Stomach smooth muscle (tissue), 2 donors: Measurements from ENCODE around the gene PEX1.
"Not testable (repeated sequence)": the region's sequence is repeated elsewhere in the genome, so short reads cannot be mapped to it uniquely, and the experiment has no call there.

Experiments
- H3K27ac ChIP-seq: one replicate; pipeline ENCODE4 v1.7.0; 2013; ENCODE audit warnings: mild to moderate bottlenecking, low read length, inconsistent platforms
- H3K27me3 ChIP-seq, 2 donors: one replicate each; pipeline ENCODE4 v1.7.0; 2013; ENCODE audit warnings: low read length in 2 of 2; ENCODE audit not compliant: insufficient read depth in 2 of 2, control insufficient read depth in 1 of 2
- H3K36me3 ChIP-seq, 2 donors: one replicate each; pipeline ENCODE4 v1.7.0; 2013; ENCODE audit warnings: low read length in 2 of 2; ENCODE audit not compliant: control insufficient read depth in 2 of 2, insufficient read depth in 2 of 2
- H3K4me1 ChIP-seq: one replicate; pipeline ENCODE4 v1.7.0; 2013; ENCODE audit warnings: low read length; ENCODE audit not compliant: control insufficient read depth, insufficient read depth
- H3K4me3 ChIP-seq, 2 donors: one replicate each; pipeline ENCODE4 v1.7.0; 2013; ENCODE audit warnings: low read length in 2 of 2
- H3K9ac ChIP-seq, 2 donors: one replicate each; pipeline ENCODE4 v1.7.0; 2013; ENCODE audit warnings: low read length in 2 of 2, mild to moderate bottlenecking in 1 of 2
- H3K9me3 ChIP-seq, 2 donors: one replicate each; pipeline ENCODE4 v1.7.0; 2013; ENCODE audit warnings: low read length in 2 of 2; ENCODE audit not compliant: control insufficient read depth in 2 of 2
- donor health status: healthy.
- donor health status: Pancreatic carcinoma.

PEX1 gene

DNA sequence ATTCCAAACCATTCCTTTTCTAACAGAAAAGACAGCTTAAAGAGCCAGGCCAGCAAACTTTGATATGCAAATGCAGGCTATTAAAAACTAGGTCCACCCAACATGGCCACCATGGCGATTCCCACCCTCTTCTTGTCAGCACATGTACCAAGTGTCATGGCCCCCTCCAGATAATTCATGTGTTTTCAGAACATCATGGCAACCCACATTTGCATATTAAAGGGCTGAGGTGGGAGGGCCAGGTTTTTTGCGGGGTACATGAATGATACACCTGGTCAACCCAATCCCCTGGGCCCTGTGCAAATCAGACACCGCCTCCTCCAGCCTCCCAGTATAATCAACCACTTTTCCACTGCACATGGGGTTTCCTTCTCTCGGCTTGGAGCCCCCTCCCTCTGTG, 49.6 kb downstream of the PEX1 start:
- no peak overlapping the region for H3K9ac ChIP-seq
- H3K36me3 ChIP-seq: no peaks in the 10 kb centered on the region

DNA sequence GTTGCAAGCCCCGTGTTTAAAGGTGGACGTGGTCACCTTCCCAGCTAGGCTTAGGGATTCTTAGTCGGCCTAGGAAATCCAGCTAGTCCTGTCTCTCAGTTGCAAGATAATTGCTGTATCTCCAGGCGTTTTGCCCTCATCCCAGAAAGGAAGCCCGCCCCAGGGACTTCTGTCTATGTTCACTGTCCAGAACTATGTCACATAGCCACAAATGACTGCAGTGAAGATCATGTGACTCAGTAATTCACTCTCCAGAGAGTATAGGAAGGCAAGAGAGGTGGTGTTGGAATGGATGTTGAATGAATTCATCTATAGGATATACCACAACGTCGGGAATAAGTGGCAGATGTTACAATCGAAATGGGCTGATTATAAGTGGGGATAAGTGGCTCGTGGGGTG, 50.2 kb downstream of the PEX1 start:
- no peak overlapping the region for H3K9ac ChIP-seq
- H3K4me1 ChIP-seq: no peaks in the 10 kb centered on the region
- no peaks in the 10 kb centered on the region for H3K36me3 ChIP-seq
- H3K27ac ChIP-seq: no peak overlapping the region
- H3K27me3 ChIP-seq: no peaks in the 10 kb centered on the region
- no peak overlapping the region for H3K4me3 ChIP-seq
- no peaks in the 10 kb centered on the region for H3K9me3 ChIP-seq

More for the DNA sequence above, 49.6 kb downstream of the PEX1 start:
- no peaks in the 10 kb centered on the region for H3K9me3 ChIP-seq
- H3K27me3 ChIP-seq: no peaks in the 10 kb centered on the region
- H3K4me1 ChIP-seq: no peaks in the 10 kb centered on the region
- H3K27ac ChIP-seq: no peak overlapping the region
- H3K4me3 ChIP-seq: no peak overlapping the region

DNA sequence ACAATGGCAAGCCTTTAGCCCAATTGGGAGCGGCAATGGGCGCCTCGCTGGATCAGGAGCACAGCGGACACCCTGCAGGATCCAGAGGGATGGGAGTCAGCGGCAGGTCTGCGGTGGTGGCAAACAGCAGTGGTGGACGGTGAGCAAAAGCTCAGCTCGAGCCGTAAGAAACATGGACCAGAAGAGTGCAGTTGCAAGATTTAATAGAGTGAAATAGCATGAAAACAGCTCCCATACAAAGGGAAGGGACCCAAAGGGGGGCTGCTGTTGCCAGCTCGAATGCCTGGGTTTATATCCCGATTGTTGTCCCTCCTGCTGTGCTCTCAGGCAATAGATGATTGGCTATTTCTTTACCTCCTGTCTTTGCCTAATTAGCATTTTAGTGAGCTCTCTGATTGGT, 50.6 kb downstream of the PEX1 start, which contains the start of gene ERVW-1:
TSS of gene ERVW-1 (minus strand) at position 266 of the 400 bp plus-strand sequence. CDS start 7,565 bp downstream, outside the sequence.
- not testable (repeated sequence) for H3K9ac ChIP-seq, H3K27ac ChIP-seq, H3K9me3 ChIP-seq, H3K4me1 ChIP-seq, H3K4me3 ChIP-seq, H3K27me3 ChIP-seq, H3K36me3 ChIP-seq

DNA sequence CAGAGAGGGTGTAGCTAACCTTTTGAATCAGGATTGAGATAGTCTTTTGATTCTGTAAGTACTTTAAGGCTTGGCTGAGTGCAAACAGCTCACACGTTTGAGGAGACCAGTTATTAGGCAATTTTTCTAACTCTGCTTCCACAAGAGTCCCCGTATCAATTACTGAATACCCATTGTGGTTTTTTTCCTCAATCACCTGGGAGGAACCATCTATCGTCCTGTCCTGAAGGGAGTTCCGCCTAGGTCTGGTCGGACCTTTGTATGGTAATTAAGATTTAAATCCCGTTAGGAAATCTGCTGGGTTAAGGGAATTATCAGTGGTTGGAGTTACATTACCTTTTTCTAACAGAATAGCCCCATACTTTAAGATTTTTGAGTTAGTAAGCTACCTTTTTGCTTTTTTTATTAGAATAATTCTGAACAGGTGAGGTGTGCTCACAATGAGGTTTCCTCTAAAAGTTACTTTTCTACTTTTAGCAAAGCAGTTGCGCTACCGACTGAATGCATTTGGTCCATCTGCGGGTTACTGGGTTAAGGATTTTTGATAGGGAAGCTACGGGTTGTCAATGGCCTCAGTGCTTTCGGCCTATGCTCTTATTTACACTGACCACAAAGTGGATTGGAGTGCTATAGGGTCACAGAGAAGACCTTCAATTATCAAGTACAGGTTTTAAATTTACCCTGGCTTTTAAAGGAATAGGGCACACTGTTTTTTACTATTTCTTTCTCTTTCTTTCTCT, 52.3 kb downstream of the PEX1 start:
- H3K4me3 ChIP-seq, H3K36me3 ChIP-seq: not testable (repeated sequence)

DNA sequence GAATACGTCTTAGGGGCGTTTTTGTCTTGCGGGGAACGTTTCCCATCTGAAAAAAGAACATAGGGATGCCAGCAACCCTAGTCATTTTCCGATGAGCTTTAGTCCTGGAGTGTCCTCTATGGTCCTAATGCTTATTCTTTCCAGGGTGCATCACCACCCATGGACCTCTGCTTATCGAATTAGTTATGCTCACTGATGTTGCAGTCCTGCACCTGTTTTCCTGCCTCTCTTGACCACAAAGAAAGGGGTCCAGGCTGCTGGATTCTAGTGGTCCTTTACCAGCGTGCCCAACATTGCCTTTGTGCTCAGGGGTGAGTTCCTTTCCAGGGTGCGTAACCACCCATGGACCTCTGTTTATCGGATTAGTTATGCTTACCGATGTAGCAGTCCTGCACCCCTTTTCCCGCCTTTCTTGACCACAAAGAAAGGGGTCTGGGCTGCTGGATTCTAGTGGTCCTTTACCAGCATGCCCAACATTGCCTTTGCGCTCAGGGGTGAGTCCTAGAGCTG, 53.0 kb downstream of the PEX1 start:
- not testable (repeated sequence) for H3K4me1 ChIP-seq, H3K36me3 ChIP-seq, H3K27ac ChIP-seq, H3K4me3 ChIP-seq, H3K27me3 ChIP-seq, H3K9me3 ChIP-seq, H3K9ac ChIP-seq

More for the DNA sequence above, 52.3 kb downstream of the PEX1 start:
- H3K9me3 ChIP-seq, H3K4me1 ChIP-seq, H3K27ac ChIP-seq, H3K27me3 ChIP-seq, H3K9ac ChIP-seq: not testable (repeated sequence)

DNA sequence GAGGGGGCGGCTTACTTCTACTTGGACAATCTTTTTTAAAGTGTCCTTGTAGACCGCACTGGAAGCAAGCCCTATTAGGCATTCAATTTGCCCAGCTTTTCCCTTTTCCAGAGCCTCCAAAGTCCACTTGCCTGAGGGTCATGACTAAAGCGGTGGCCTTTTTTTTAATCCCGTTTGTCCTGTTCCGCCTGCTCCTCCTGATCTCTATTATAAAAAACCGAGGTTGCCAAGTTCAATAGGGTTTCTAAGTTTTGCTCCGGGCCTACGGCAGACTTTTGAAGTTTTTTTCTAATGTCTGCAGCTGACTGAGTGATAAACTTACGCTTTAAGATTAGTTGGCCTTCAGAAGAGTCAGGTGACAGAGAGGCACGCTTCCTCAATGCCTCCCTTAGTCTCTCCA, 54.3 kb downstream of the PEX1 start:
- not testable (repeated sequence) for H3K9me3 ChIP-seq, H3K27me3 ChIP-seq, H3K9ac ChIP-seq, H3K4me1 ChIP-seq, H3K36me3 ChIP-seq, H3K4me3 ChIP-seq, H3K27ac ChIP-seq

DNA sequence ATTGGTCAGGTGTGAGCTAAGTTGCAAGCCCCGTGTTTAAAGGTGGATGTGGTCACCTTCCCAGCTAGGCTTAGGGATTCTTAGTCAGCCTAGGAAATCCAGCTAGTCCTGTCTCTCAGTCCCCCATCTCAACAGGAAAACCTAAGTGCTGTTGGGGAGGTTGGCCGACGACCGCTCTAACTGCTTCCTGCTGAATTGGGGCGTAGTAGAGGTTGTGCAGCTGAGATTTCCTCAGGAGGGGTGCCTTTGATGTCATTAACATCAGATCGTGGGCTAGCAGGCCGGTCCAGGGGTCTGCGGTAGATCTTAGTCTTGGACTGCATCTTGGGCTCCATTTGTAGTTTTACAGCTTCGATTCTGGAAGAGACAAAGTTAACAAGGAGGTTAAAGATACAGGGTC, 59.7 kb downstream of the PEX1 start:
- not testable (repeated sequence) for H3K9ac ChIP-seq, H3K36me3 ChIP-seq

DNA sequence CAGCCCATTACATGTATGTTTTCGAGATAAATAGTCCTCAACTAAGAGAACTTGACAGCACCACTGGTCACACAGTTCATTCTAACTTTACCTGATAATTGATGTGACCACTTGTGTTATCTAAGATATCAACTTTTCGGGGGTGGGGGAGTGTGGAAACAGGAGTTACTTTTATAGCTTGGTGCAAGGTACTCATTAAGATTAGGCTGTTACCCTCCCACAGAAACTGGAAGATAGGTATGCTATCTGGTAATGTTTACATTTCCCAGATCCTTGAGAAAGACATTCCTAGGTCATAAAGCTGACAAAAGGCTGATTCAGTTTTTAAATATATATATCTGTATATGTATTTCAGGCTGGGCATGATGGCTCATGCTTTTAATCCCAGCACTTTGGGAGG, 61.6 kb downstream of the PEX1 start:
- Histone ChIP-seq H3K4me1 (no peaks in the 10 kb centered on the region), H3K9ac (no peak overlapping the region), H3K9me3 (no peaks in the 10 kb centered on the region), H3K27ac (no peak overlapping the region), H3K27me3 (no peaks in the 10 kb centered on the region), H3K4me3 (no peak overlapping the region), H3K36me3 (peaks cover 6% of the 10 kb centered on the region in 2 donors)

More for the DNA sequence above, 59.7 kb downstream of the PEX1 start:
- not testable (repeated sequence) for H3K4me1 ChIP-seq, H3K4me3 ChIP-seq, H3K9me3 ChIP-seq, H3K27me3 ChIP-seq, H3K27ac ChIP-seq

DNA sequence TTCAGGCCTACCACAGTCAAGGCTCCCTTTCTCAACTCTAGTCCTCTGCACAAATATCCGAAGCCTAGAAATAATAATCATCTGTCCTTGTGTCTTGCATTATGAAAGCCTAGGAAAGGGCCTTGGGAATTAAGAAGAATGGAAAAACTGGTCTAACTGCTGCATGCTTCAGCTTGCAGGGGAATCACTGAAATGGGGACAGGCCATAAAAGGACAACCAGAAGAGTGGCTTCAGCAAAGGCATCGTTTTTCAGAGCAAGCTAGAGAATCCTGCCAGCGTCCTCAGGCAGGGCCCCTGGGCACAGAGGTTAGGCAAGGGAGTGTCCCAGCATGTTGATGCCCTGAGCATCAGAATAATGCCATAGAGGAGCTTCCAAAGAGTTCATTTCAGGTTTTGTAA, 63.8 kb downstream of the PEX1 start:
- H3K9ac ChIP-seq: no peak overlapping the region
- H3K36me3 ChIP-seq: peaks cover 6% of the 10 kb centered on the region in 2 donors
- H3K27ac ChIP-seq: no peak overlapping the region
- no peak overlapping the region for H3K4me3 ChIP-seq
- H3K27me3 ChIP-seq: no peaks in the 10 kb centered on the region
- H3K4me1 ChIP-seq: no peaks in the 10 kb centered on the region
- H3K9me3 ChIP-seq: no peaks in the 10 kb centered on the region

DNA sequence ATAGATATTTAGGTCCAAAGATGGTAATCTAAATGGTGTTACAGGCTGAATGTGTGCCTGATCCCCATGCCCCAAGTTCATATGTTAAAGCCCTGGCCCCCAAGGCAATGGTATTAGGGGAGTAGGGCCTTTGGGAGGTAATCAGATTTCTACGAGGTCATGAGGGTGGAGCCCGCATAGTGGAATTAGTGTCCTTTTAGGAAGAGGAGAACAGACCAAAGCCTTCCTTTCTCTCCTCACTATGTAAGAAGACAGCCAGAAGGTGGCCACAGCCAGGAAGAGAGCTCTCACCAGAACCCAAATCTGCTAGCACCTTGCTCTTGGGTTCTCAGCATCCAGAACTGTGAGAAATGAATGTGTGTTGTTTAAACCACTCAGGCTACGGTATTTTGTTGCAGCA, 65.8 kb downstream of the PEX1 start:
- peaks cover 6 to 7% of the 10 kb centered on the region in 2 donors for H3K36me3 ChIP-seq
- no peaks in the 10 kb centered on the region for H3K9me3 ChIP-seq
- no peak overlapping the region for H3K27ac ChIP-seq
- no peaks in the 10 kb centered on the region for H3K27me3 ChIP-seq
- no peak overlapping the region for H3K4me3 ChIP-seq
- H3K9ac ChIP-seq: no peak overlapping the region
- H3K4me1 ChIP-seq: no peaks in the 10 kb centered on the region
